Measurements from ENCODE around the gene ADGRF1.
"Not testable (repeated sequence)": the region's sequence is repeated elsewhere in the genome, so short reads cannot be mapped to it uniquely, and the experiment has no call there.

ADGRF1 gene

DNA sequence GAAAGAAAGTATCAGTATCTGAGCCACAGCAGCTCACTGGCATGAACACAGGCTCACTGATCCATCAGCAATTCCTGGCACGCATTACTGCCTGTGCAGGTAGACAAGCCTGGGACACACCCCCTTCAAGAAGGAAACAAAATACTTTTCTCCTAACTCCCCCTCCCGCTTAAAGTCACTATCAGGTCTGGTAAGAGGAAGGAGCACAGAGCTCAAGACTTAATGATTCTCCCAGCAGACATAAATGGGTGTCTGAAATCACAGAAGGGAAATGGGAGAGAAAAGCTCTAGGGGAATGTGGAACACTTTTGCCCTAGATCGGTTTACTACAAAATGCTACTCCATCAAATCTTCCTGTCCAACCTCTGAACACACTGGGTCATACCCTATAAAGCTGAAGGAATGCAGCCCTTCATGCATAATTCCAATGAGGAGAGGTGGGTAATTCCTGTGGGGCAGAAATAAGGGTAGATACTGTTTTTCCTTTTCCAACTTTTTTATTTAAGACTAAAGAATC lies at the start of gene ADGRF1:
TSS of gene ADGRF1 (minus strand) at position 58 of the 517 bp plus-strand sequence. CDS start 13,271 bp downstream, outside the sequence.
- no peaks in the 10 kb centered on the region for H3K9me3 ChIP-seq (ENCODE audit: control insufficient read depth in 2 of 2, low read length in 2 of 2)
- H3K36me3 ChIP-seq (ENCODE audit: control insufficient read depth in 2 of 2, insufficient read depth in 2 of 2, low read length in 2 of 2), result no peaks in the 10 kb centered on the region
- no peak within 1 kb of the TSS for H3K27ac ChIP-seq (ENCODE audit: low read depth in 2 of 2, low read length in 2 of 2)
- no peaks in the 10 kb centered on the region for H3K27me3 ChIP-seq (ENCODE audit: control insufficient read depth in 2 of 2, insufficient read depth in 2 of 2, low read length in 2 of 2)
- H3K4me1 ChIP-seq (ENCODE audit: control insufficient read depth in 2 of 2, insufficient read depth in 2 of 2, low read length in 2 of 2), result peaks cover 3 to 6% of the 10 kb centered on the region in 2 donors
- H3K9ac ChIP-seq (ENCODE audit: low read depth in 1 of 2, low read length in 2 of 2), result no peak within 1 kb of the TSS
- no peak within 1 kb of the TSS for H3K4me3 ChIP-seq (ENCODE audit: low read length in 2 of 2)

DNA sequence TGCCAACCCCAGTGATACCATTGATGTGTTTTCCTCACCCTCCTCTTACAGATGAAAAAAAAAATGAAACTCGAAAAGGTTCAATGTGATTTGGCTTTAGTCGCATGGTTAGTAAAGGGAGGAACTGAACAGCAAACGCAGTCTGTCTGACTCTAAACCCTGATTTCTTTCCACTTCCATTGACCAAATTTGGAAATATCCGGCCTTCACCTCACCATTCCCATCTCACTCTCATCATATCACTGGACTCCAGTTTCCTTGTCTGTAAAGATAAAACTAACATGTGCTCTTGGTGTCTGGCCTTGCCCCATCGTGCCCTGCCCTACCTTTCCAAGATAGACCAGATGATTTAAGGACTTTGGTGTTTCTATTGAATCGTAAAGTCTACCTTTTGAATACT lies 48.7 kb upstream of the ADGRF1 start:
- peaks cover 3 to 24% of the 10 kb centered on the region in 2 donors for H3K4me1 ChIP-seq (ENCODE audit: control insufficient read depth in 2 of 2, insufficient read depth in 2 of 2, low read length in 2 of 2)

DNA sequence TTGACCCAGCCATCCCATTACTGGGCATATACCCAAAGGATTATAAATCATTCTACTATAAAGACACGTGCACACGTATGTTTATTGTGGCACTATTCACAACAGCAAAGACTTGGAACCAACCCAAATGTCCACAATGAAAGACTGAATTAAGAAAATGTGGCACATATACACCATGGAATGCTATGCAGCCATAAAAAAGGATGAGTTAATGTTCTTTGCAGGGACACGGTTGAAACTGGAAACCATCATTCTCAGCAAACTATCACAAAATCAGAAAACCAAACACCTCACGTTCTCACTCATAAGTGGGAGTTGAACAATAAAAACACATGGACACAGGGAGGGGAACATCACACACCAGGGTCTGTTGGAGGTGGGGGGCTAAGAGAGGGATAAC lies 47.3 kb upstream of the ADGRF1 start:
- not testable (repeated sequence) for H3K36me3 ChIP-seq (ENCODE audit: control insufficient read depth in 2 of 2, insufficient read depth in 2 of 2, low read length in 2 of 2); H3K9ac ChIP-seq (ENCODE audit: low read depth in 1 of 2, low read length in 2 of 2); H3K27me3 ChIP-seq (ENCODE audit: control insufficient read depth in 2 of 2, insufficient read depth in 2 of 2, low read length in 2 of 2); H3K27ac ChIP-seq (ENCODE audit: low read depth in 2 of 2, low read length in 2 of 2); H3K4me3 ChIP-seq (ENCODE audit: low read length in 2 of 2); H3K9me3 ChIP-seq (ENCODE audit: control insufficient read depth in 2 of 2, low read length in 2 of 2)
- peaks cover under 1 to 22% of the 10 kb centered on the region in 2 donors for H3K4me1 ChIP-seq (ENCODE audit: control insufficient read depth in 2 of 2, insufficient read depth in 2 of 2, low read length in 2 of 2)

More for the DNA sequence above, 48.7 kb upstream of the ADGRF1 start:
- H3K36me3 ChIP-seq (ENCODE audit: control insufficient read depth in 2 of 2, insufficient read depth in 2 of 2, low read length in 2 of 2), result no peaks in the 10 kb centered on the region
- no peaks in the 10 kb centered on the region for H3K9me3 ChIP-seq (ENCODE audit: control insufficient read depth in 2 of 2, low read length in 2 of 2)
- no peaks in the 10 kb centered on the region for H3K27me3 ChIP-seq (ENCODE audit: control insufficient read depth in 2 of 2, insufficient read depth in 2 of 2, low read length in 2 of 2)
- no peak overlapping the region for H3K4me3 ChIP-seq (ENCODE audit: low read length in 2 of 2)
- H3K9ac ChIP-seq (ENCODE audit: low read depth in 1 of 2, low read length in 2 of 2), result no peak overlapping the region
- H3K27ac ChIP-seq (ENCODE audit: low read depth in 2 of 2, low read length in 2 of 2), result no peak overlapping the region

DNA sequence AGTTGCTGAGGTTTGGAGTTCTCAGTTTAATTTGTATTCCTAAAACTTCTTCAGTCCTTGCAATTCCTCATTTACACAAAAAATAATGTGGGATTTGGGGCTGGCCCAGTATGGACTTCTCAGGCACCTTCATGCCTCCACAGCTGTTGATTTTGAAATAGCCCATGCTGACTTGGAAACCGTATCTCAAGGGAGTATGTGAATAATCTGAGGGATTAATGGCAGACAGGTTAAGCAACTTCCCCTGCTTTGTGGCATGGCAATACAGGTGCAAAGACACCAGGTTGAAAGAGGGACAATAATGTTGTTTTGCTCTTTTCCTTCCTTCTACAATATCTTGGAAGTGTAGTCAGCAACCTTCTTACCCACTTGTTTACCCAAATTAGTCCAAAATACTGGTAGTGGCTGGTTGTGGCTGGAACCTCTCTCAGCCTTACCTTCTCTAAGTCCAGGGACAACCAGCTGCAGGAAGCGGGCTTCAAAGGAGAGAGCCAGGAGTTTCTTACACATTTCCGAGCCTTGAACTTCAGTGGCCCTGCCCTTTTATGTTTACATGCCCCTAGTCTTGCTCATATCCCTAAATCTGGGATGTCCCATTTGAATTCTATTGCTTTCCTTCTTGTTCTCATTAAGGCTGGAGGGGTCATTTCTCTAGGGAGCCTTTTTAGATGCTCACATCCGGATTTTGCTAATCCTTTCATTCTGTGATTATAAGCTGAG lies 44.1 kb upstream of the ADGRF1 start:
- Histone ChIP-seq H3K9me3 (ENCODE audit: control insufficient read depth in 2 of 2, low read length in 2 of 2) (no peaks in the 10 kb centered on the region), H3K9ac (ENCODE audit: low read depth in 1 of 2, low read length in 2 of 2) (no peak overlapping the region), H3K4me1 (ENCODE audit: control insufficient read depth in 2 of 2, insufficient read depth in 2 of 2, low read length in 2 of 2) (peaks cover 0 to 17% of the 10 kb centered on the region in 2 donors), H3K36me3 (ENCODE audit: control insufficient read depth in 2 of 2, insufficient read depth in 2 of 2, low read length in 2 of 2) (no peaks in the 10 kb centered on the region), H3K27me3 (ENCODE audit: control insufficient read depth in 2 of 2, insufficient read depth in 2 of 2, low read length in 2 of 2) (no peaks in the 10 kb centered on the region), H3K27ac (ENCODE audit: low read depth in 2 of 2, low read length in 2 of 2) (no peak overlapping the region), H3K4me3 (ENCODE audit: low read length in 2 of 2) (no peak overlapping the region)

DNA sequence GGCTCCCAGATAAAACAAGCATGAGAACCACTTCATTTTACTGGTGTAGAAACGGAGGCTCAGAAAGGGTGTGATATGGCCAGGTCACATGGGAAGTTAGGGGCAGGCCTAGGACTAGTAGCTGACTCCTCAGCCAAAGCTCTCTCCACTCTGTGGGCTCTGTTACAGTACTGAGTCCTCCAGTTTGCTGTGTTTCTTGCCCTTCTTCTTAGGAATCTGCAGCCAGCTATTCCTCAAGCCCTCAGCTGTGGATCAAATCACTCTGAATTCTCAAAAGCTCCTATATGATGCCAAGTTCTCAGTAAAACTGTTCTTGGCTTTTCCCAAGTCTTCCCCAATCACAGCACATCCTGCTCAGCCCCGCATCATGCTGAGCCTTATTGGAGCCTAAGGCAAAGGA lies 42.5 kb upstream of the ADGRF1 start:
- H3K9ac ChIP-seq (ENCODE audit: low read depth in 1 of 2, low read length in 2 of 2), result no peak overlapping the region
- H3K4me3 ChIP-seq (ENCODE audit: low read length in 2 of 2), result no peak overlapping the region
- no peak overlapping the region for H3K27ac ChIP-seq (ENCODE audit: low read depth in 2 of 2, low read length in 2 of 2)
- H3K36me3 ChIP-seq (ENCODE audit: control insufficient read depth in 2 of 2, insufficient read depth in 2 of 2, low read length in 2 of 2), result no peaks in the 10 kb centered on the region
- no peaks in the 10 kb centered on the region for H3K27me3 ChIP-seq (ENCODE audit: control insufficient read depth in 2 of 2, insufficient read depth in 2 of 2, low read length in 2 of 2)
- H3K9me3 ChIP-seq (ENCODE audit: control insufficient read depth in 2 of 2, low read length in 2 of 2), result no peaks in the 10 kb centered on the region
- H3K4me1 ChIP-seq (ENCODE audit: control insufficient read depth in 2 of 2, insufficient read depth in 2 of 2, low read length in 2 of 2), result peaks cover 0 to 9% of the 10 kb centered on the region in 2 donors

DNA sequence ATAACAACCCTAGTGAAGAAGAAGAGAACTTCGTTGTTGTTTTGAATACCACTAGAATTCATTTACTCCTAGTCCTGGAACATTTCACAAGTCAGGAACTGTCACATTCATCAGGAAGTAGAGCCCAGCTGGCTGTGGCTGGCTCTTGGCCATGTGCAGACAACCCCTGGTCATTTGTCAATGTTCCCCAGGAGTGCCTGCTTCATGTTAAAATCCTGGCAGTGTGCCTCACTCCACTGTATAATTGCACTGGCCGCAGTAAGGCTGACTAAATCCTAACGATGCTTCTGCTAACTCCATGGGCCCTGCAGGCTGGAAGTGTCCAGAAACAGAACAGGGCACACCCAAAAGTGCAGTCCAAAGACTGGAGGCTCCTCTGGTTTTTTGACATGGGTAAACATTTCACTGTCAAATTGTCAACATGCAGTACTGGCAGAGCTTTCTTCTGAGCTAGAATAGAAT lies 41.5 kb upstream of the ADGRF1 start:
- H3K27me3 ChIP-seq (ENCODE audit: control insufficient read depth in 2 of 2, insufficient read depth in 2 of 2, low read length in 2 of 2), result no peaks in the 10 kb centered on the region
- H3K36me3 ChIP-seq (ENCODE audit: control insufficient read depth in 2 of 2, insufficient read depth in 2 of 2, low read length in 2 of 2), result no peaks in the 10 kb centered on the region
- no peak overlapping the region for H3K4me3 ChIP-seq (ENCODE audit: low read length in 2 of 2)
- no peaks in the 10 kb centered on the region for H3K9me3 ChIP-seq (ENCODE audit: control insufficient read depth in 2 of 2, low read length in 2 of 2)
- peak overlapping the region in 1 of 2 donors; percentile 19 for H3K27ac ChIP-seq (ENCODE audit: low read depth in 2 of 2, low read length in 2 of 2)
- H3K9ac ChIP-seq (ENCODE audit: low read depth in 1 of 2, low read length in 2 of 2), result no peak overlapping the region
- peaks cover 0 to 9% of the 10 kb centered on the region in 2 donors for H3K4me1 ChIP-seq (ENCODE audit: control insufficient read depth in 2 of 2, insufficient read depth in 2 of 2, low read length in 2 of 2)

DNA sequence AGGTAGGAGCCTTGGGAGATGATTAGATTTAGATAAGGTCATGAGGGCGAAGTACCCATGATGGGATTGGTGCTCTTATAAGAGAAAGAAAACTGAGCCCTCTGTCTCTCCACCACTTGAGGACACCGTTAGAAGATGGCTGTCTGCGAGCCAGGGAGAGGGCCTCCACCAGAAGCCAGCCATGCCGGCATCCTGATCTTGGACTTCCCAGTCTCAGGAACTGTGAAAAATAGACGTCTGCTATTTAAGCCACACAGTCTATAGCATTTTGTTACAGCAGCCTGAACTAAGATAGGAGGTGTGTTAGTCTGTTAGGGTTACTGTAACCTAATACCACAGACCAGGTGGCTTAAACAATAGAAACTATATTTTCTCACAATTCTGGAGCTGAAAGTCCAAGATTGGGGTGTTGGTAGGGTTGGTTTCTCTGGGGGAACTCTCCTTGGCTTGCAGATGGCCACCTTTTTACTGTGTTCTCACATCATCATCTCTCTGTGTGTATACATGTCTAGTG lies 38.0 kb upstream of the ADGRF1 start:
- Histone ChIP-seq H3K36me3 (ENCODE audit: control insufficient read depth in 2 of 2, insufficient read depth in 2 of 2, low read length in 2 of 2) (no peaks in the 10 kb centered on the region), H3K27me3 (ENCODE audit: control insufficient read depth in 2 of 2, insufficient read depth in 2 of 2, low read length in 2 of 2) (no peaks in the 10 kb centered on the region), H3K4me1 (ENCODE audit: control insufficient read depth in 2 of 2, insufficient read depth in 2 of 2, low read length in 2 of 2) (peaks cover 0 to 9% of the 10 kb centered on the region in 2 donors), H3K4me3 (ENCODE audit: low read length in 2 of 2) (no peak overlapping the region), H3K9ac (ENCODE audit: low read depth in 1 of 2, low read length in 2 of 2) (no peak overlapping the region), H3K27ac (ENCODE audit: low read depth in 2 of 2, low read length in 2 of 2) (no peak overlapping the region), H3K9me3 (ENCODE audit: control insufficient read depth in 2 of 2, low read length in 2 of 2) (no peaks in the 10 kb centered on the region)

DNA sequence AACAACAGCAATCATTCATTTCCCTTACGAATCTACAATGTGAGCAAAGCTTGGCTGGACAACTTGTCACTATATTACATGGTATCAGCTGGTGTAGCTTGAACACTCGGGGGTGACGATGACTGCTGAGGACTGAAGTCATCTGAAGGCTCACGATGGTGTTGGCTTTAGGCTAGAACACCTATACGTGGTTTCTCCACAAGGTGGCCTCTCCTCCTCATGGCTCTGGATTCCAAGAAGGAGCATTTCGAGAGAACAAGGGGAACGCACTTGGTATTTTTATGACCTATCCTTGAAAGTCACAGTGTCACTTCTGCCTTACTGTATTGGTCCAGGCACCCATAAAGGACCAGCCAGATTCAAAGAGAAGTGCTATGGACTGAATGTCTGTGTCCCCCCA lies 37.5 kb upstream of the ADGRF1 start:
- no peaks in the 10 kb centered on the region for H3K27me3 ChIP-seq (ENCODE audit: control insufficient read depth in 2 of 2, insufficient read depth in 2 of 2, low read length in 2 of 2)
- peaks cover 0 to 9% of the 10 kb centered on the region in 2 donors for H3K4me1 ChIP-seq (ENCODE audit: control insufficient read depth in 2 of 2, insufficient read depth in 2 of 2, low read length in 2 of 2)
- no peaks in the 10 kb centered on the region for H3K36me3 ChIP-seq (ENCODE audit: control insufficient read depth in 2 of 2, insufficient read depth in 2 of 2, low read length in 2 of 2)
- H3K9ac ChIP-seq (ENCODE audit: low read depth in 1 of 2, low read length in 2 of 2), result no peak overlapping the region
- H3K4me3 ChIP-seq (ENCODE audit: low read length in 2 of 2), result no peak overlapping the region
- no peak overlapping the region for H3K27ac ChIP-seq (ENCODE audit: low read depth in 2 of 2, low read length in 2 of 2)
- H3K9me3 ChIP-seq (ENCODE audit: control insufficient read depth in 2 of 2, low read length in 2 of 2), result no peaks in the 10 kb centered on the region

DNA sequence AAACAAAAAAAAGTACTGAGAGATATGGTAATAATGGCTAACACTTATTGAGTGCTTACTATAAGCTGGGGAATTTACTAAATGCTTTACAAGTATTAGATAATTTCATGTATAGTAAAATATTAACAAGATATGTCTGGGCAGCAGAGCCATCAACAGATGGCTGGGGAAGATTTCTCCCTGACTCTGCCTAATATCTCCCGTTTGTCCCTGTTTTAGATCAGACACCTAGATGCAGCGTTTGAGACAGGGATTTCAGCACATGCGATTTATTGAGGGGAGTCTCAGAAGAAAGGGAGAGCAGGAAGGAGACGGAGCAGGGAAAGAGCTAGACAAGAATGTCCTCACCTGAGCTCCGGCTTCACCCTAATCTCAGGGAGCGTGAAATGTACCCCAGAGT lies 36.9 kb upstream of the ADGRF1 start:
- no peaks in the 10 kb centered on the region for H3K36me3 ChIP-seq (ENCODE audit: control insufficient read depth in 2 of 2, insufficient read depth in 2 of 2, low read length in 2 of 2)
- H3K27me3 ChIP-seq (ENCODE audit: control insufficient read depth in 2 of 2, insufficient read depth in 2 of 2, low read length in 2 of 2), result no peaks in the 10 kb centered on the region
- no peaks in the 10 kb centered on the region for H3K9me3 ChIP-seq (ENCODE audit: control insufficient read depth in 2 of 2, low read length in 2 of 2)
- peaks cover 0 to 4% of the 10 kb centered on the region in 2 donors for H3K4me1 ChIP-seq (ENCODE audit: control insufficient read depth in 2 of 2, insufficient read depth in 2 of 2, low read length in 2 of 2)
- no peak overlapping the region for H3K9ac ChIP-seq (ENCODE audit: low read depth in 1 of 2, low read length in 2 of 2)
- no peak overlapping the region for H3K27ac ChIP-seq (ENCODE audit: low read depth in 2 of 2, low read length in 2 of 2)
- H3K4me3 ChIP-seq (ENCODE audit: low read length in 2 of 2), result no peak overlapping the region

DNA sequence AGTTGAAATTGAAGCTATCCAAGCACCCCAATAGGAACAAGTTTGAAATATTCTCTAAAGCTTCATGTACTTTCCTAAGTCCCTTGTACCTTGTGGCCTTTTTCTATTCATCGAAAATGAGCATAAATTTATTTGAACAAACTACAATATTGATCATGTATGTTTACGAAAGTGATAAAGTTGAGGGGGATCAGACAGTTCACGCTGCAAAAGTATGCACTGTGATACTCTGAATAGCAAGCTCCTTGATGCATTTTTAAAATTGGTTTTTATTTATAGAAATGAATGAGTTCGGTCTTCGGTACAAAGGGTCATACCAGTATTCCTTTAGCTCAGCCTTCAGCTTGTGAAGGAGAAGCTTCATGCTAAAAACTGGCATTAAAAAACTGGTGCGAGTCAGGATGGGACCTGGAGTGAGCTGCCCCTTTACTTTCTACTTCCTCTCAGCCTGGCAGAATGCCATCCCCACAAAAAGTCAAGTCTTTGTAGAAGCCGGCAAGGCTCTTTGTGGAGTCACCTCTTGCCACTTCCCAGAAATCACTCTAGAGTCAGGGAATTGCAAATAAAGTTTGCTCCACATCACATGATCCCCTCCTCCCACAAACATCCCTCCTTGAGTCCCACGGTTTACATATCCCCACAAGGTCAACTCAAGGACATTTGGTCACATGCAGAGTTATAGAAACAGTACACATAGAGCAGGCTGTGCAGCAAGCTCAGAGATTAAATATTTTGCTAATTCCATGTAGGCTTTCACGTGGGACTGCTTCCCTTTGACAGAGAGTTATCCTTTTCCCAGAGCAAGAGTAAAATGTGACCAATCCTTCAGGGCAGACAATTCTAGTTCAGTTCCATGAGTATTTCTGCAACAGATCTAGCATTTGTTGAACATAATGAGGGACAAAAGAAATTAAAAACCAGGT lies 34.6 kb upstream of the ADGRF1 start:
- Histone ChIP-seq H3K4me3 (ENCODE audit: low read length in 2 of 2) (no peak overlapping the region), H3K9ac (ENCODE audit: low read depth in 1 of 2, low read length in 2 of 2) (no peak overlapping the region), H3K9me3 (ENCODE audit: control insufficient read depth in 2 of 2, low read length in 2 of 2) (no peaks in the 10 kb centered on the region), H3K36me3 (ENCODE audit: control insufficient read depth in 2 of 2, insufficient read depth in 2 of 2, low read length in 2 of 2) (no peaks in the 10 kb centered on the region), H3K27me3 (ENCODE audit: control insufficient read depth in 2 of 2, insufficient read depth in 2 of 2, low read length in 2 of 2) (no peaks in the 10 kb centered on the region), H3K27ac (ENCODE audit: low read depth in 2 of 2, low read length in 2 of 2) (no peak overlapping the region), H3K4me1 (ENCODE audit: control insufficient read depth in 2 of 2, insufficient read depth in 2 of 2, low read length in 2 of 2) (no peaks in the 10 kb centered on the region)
